Stimulated activated CD8-positive, alpha-beta memory T cell treated with anti-CD3 and anti-CD28 coated beads, Interleukin-7, amount 100 ng/mL, for 48 hours (primary cell): ENCODE data around the gene THAP2.
"Not testable (repeated sequence)": the region's sequence is repeated elsewhere in the genome, so short reads cannot be mapped to it uniquely, and the experiment has no call there.

Experiments used
- DNase-seq, 2 donors: peaks; one replicate each; pipeline ENCODE4 v3.0.0-alpha.2; 2020; ENCODE audit warnings: low read depth in 1 of 2; ENCODE audit errors: extremely low read depth in 1 of 2

Gene THAP2

GRCh38 chr12:71661977-71662530 is 2.0 kb upstream of the THAP2 start:
- no peak for DNase-seq

GRCh38 chr12:71662849-71663560 is 1.1 kb upstream of the THAP2 start:
- DNase-seq: peak; percentile 49 to 77

GRCh38 chr12:71664411-71665089 is 449 bp downstream of the THAP2 start:
- DNase-seq: no peak

- DNase-seq: no peak
Measured at GRCh38 chr12:71665090-71665463, 976 bp downstream of the THAP2 start.

- DNase-seq: no peak
Measured at GRCh38 chr12:71666259-71666658, 2.2 kb downstream of the THAP2 start.

- DNase-seq: no peak
Measured at GRCh38 chr12:71671311-71671710, 7.2 kb downstream of the THAP2 start.

- no peak for DNase-seq
Measured at GRCh38 chr12:71671816-71672215, 7.7 kb downstream of the THAP2 start.

- DNase-seq: no peak
Measured at GRCh38 chr12:71682466-71682865, 18.4 kb downstream of the THAP2 start.

- no peak for DNase-seq
Measured at GRCh38 chr12:71683633-71684032, 19.5 kb downstream of the THAP2 start.

GRCh38 chr12:71684081-71684480 is 20.0 kb downstream of the THAP2 start:
- no peak for DNase-seq

- DNase-seq: no peak
Measured at GRCh38 chr12:71685312-71685906, 21.3 kb downstream of the THAP2 start.

- peak; percentile 69 to 71 for DNase-seq
Measured at GRCh38 chr12:71685914-71686657, 22.0 kb downstream of the THAP2 start, which contains the start of gene TMEM19. TSS of gene TMEM19 (plus strand) at chr12:71686082. CDS start at chr12:71686681, 599 bp downstream.

- DNase-seq: no peak
Measured at GRCh38 chr12:71686658-71687025, 22.5 kb downstream of the THAP2 start.

- DNase-seq: not testable (repeated sequence)
Measured at GRCh38 chr12:71687172-71687571, 23.1 kb downstream of the THAP2 start.

GRCh38 chr12:71688961-71689570 is 25.0 kb downstream of the THAP2 start:
- DNase-seq: no peak

- no peak for DNase-seq
Measured at GRCh38 chr12:71691504-71692129, 27.5 kb downstream of the THAP2 start.

- DNase-seq: no peak
Measured at GRCh38 chr12:71693126-71693525, 29.0 kb downstream of the THAP2 start.

- DNase-seq: not testable (repeated sequence)
Measured at GRCh38 chr12:71693651-71694050, 29.6 kb downstream of the THAP2 start.

- no peak for DNase-seq
Measured at GRCh38 chr12:71694099-71694820, 30.2 kb downstream of the THAP2 start.

- DNase-seq: no peak
Measured at GRCh38 chr12:71695782-71696181, 31.7 kb downstream of the THAP2 start.
